Measurements from ENCODE around the gene MIEF1. TPM values are rescaled to one million over a fixed set of nuclear protein-coding genes. Genes with fewer than 3 reads are reported as not detected.

The MIEF1 gene
- total RNA-seq, 4 donors from 2014 or later = 19.2 to 23.6 (median 23.4) TPM

GRCh38 chr22:39563571-39564428 lies 61.7 kb downstream of the MIEF1 start:
- peaks cover 26% of the 10 kb centered on the region for H3K27me3 ChIP-seq
- TF ChIP-seq POLR2A (IDR thresholded peaks at IDR 0.05) = no peak
- TF ChIP-seq CTCF (IDR thresholded peaks at IDR 0.05) = no peak
- TF ChIP-seq POLR2AphosphoS5 (IDR thresholded peaks at IDR 0.05) = no peak
- TF ChIP-seq EP300 (IDR thresholded peaks at IDR 0.05) = no peak
- no peak for DNase-seq (ENCODE audit: low spot score in 2 of 2)

GRCh38 chr22:39565414-39565944 lies 63.4 kb downstream of the MIEF1 start:
- H3K4me1 ChIP-seq = no peaks in the 10 kb centered on the region
- WGBS = 95% methylated on average over 5 of the region's 5 CpGs
- H3K4me3 ChIP-seq = no peak overlapping the region
- no peak for DNase-seq (ENCODE audit: low spot score in 2 of 2)
- H3K9me3 ChIP-seq = no peaks in the 10 kb centered on the region
- no peaks in the 10 kb centered on the region for H3K36me3 ChIP-seq
- peaks cover 11% of the 10 kb centered on the region for H3K27me3 ChIP-seq
- TF ChIP-seq CTCF (IDR thresholded peaks at IDR 0.05) = no peak
- TF ChIP-seq POLR2A (IDR thresholded peaks at IDR 0.05) = no peak
- no peak for TF ChIP-seq POLR2AphosphoS5 (IDR thresholded peaks at IDR 0.05)
- TF ChIP-seq EP300 (IDR thresholded peaks at IDR 0.05) = no peak
- H3K27ac ChIP-seq = no peak overlapping the region

More at GRCh38 chr22:39563571-39564428, 61.7 kb downstream of the MIEF1 start:
- WGBS = 80% methylated on average over 7 of the region's 7 CpGs
- H3K27ac ChIP-seq = no peak overlapping the region
- no peak overlapping the region for H3K4me3 ChIP-seq
- H3K36me3 ChIP-seq = no peaks in the 10 kb centered on the region
- H3K9me3 ChIP-seq = no peaks in the 10 kb centered on the region
- no peaks in the 10 kb centered on the region for H3K4me1 ChIP-seq

GRCh38 chr22:39567135-39567946 lies 65.3 kb downstream of the MIEF1 start:
- TF ChIP-seq POLR2A (IDR thresholded peaks at IDR 0.05) = no peak
- no peak for TF ChIP-seq EP300 (IDR thresholded peaks at IDR 0.05)
- TF ChIP-seq POLR2AphosphoS5 (IDR thresholded peaks at IDR 0.05) = no peak
- TF ChIP-seq CTCF (IDR thresholded peaks at IDR 0.05) = no peak
- no peaks in the 10 kb centered on the region for H3K9me3 ChIP-seq
- peaks cover 14% of the 10 kb centered on the region for H3K27me3 ChIP-seq
- no peaks in the 10 kb centered on the region for H3K36me3 ChIP-seq
- no peak overlapping the region for H3K27ac ChIP-seq
- WGBS = 48% methylated on average over 14 of the region's 14 CpGs
- no peaks in the 10 kb centered on the region for H3K4me1 ChIP-seq
- no peak for DNase-seq (ENCODE audit: low spot score in 2 of 2)
- H3K4me3 ChIP-seq = no peak overlapping the region

Other genes with a start within 250 kb of the MIEF1 start
- gene RPL3, start 182.7 kb upstream of the MIEF1 start, total RNA-seq = 1,000 to 10,000 TPM; 2,537 to 3,396 (median 3,080) TPM
- gene SYNGR1, start 152.3 kb upstream of the MIEF1 start, total RNA-seq = 10 to 100 TPM; 34.6 to 52.5 (median 44.3) TPM
- gene TAB1, start 102.5 kb upstream of the MIEF1 start, total RNA-seq = 10 to 100 TPM; 16.9 to 35.4 (median 23.3) TPM
- 1 to 10 TPM; 2.2 to 3.7 (median 3.0) TPM for gene MGAT3, start 45.3 kb upstream of the MIEF1 start, total RNA-seq
- 100 to 1,000 TPM; 234 to 335 (median 284) TPM for gene ATF4, start 18.3 kb downstream of the MIEF1 start, total RNA-seq
- 10 to 100 TPM; 61.2 to 89.5 (median 80.6) TPM for gene RPS19BP1, start 30.5 kb downstream of the MIEF1 start, total RNA-seq
- gene CACNA1I, start 68.5 kb downstream of the MIEF1 start, total RNA-seq = under 1 TPM in 3 of 4 donors, not detected in 1; 0.08 to 0.80 (median 0.17) TPM

All from suprapubic skin (tissue), 4 donors.